Stimulated activated CD4-positive, alpha-beta T cell treated with anti-CD3 and anti-CD28 coated beads, Interleukin-15, amount 100 ng/mL, for 48 hours (primary cell): ENCODE measurements around the gene PHACTR1.

ENCODE experiments used
- DNase-seq, 2 donors: peaks; one replicate each; pipeline ENCODE4 v3.0.0-alpha.2; 2020; ENCODE audit warnings: low read depth in 2 of 2

PHACTR1 gene

GRCh38 chr6:12951415-12951814, 234.8 kb downstream of the PHACTR1 start:
- no peak for DNase-seq

DNA sequence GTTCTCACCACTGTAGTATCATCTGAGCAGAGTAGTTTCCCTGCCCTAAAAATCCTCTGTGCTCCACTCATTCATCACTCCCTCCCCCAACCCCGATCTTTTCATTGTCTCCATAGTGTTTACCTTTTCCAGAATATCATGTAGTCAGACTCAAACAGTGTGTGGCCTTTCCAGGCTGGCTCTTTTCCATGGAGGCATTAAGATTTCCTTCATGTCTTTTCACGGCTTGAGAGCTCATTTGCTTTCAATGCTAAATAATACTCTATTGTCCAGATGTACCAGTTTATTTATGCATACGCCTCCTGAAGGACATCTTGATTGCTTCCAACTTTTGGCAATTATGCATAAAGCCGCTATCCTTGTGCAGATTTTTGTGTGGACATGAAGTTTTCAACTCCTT, 235.8 kb downstream of the PHACTR1 start:
- DNase-seq = no peak

DNA sequence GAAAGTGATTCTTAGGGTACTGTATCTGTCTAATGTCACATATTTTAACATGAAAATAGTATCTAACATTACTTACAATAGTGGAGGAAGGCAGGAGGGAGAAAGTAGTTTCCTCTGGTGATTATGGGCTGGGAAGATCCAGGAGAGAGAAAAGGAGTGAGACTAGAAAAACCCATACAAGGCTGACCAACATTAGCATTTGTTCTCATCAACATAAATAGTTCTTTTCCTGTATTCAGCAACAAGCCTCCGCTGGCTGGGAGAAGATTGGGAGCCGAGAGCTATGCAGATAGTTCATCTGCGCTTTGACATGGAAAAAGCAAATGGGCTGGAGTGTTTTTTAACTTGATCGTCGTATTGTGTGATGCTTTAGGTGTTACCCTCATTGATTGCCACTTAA, 239.4 kb downstream of the PHACTR1 start:
- no peak for DNase-seq

DNA sequence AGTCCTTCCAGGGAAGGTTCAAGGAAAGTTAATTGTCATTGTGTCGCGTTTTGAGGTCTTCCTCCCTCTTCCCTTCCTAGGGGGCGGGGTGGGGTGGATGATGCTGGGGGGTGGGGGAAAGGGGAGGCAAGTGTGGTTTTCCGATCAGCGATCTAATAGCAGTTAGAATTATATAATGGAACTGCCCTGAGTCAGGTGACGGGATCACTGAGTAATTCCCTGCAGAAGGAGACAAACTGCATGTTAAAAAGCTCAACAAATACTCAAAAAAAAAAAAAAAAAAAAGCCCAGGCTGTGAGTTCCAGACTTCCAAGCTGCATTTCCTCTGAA, 240.4 kb downstream of the PHACTR1 start:
- no peak for DNase-seq

- DNase-seq = no peak
These were observed 240.9 kb downstream of the PHACTR1 start for GRCh38 chr6:12957321-12958051.

- DNase-seq = no peak
These were observed 241.6 kb downstream of the PHACTR1 start for GRCh38 chr6:12958052-12958706.

GRCh38 chr6:12961761-12962160, 245.2 kb downstream of the PHACTR1 start:
- no peak for DNase-seq

GRCh38 chr6:12962529-12962928, 246.0 kb downstream of the PHACTR1 start:
- DNase-seq = no peak

DNA sequence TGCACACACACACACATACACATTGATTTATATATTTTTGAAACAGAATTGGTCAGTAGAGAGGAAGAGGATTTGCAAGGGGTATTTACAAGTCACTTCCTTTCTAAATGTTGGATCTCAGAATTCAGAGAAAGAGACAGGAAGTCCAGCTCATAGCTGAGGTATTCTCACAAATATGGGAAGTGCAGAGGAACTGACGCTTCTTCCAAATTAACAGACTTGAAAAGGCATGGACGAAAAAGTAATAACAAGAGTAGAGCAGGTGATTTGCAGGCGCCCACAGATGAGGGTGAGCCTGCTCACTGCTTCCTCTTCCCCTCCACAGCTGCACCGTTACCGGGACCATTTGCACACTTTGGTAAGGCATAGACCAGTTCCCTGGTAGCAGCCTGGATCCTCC, 246.4 kb downstream of the PHACTR1 start:
- DNase-seq = no peak

GRCh38 chr6:12963567-12963966, 247.0 kb downstream of the PHACTR1 start:
- no peak for DNase-seq

DNA sequence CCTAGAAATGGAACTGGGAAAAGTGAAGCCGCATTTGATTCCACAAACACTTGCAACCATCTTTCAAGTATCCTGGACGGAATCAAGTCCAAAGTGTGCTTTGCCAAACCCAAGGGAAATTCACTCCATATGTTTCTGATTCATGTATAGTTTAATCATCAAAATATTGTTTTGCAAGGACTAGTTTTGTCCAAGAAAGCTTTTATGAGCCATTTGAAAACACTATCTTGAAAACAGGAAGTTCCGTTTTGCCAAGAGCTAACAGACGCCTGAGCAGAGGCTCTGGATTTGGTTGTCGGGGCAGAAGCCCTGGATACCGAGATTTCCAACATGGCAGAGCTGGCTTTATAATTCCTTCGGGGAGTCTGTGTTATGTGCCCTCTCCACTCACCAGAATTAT, 251.1 kb downstream of the PHACTR1 start:
- DNase-seq = no peak

GRCh38 chr6:12968290-12968689, 251.7 kb downstream of the PHACTR1 start:
- no peak for DNase-seq

DNA sequence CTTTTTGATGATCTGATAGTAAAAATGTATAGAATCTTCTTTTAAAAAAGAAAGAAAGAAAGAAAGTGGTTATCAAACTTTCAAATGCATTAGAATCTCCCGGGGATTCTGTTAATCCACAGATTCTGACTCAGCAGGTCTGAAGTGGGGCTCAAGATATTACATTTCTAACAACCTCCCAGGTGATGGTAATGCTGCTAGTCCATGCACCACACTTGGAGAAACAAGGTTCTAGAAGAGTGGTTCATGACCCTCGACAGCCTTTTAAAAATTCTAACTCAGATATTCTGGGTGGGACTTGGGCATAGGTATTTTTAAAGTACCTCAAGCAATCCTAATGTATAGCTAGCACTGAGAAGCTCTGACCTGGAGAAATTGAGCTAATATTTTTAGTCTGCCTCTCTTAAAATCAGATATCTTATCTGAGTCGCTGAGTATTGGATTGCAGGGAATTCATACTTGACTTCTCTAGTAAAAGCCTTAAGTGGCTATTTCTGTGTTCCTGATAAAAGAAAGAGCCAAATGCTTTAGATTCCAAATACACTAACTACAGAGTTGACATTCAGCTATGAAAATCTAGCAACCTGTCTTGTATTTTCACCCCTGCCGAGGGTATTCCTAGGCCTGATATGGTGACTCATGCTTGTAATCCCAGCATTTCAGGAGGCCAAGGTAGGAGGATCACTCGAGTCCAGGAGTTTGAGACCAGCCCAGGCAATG, 252.4 kb downstream of the PHACTR1 start:
- DNase-seq = no peak

DNA sequence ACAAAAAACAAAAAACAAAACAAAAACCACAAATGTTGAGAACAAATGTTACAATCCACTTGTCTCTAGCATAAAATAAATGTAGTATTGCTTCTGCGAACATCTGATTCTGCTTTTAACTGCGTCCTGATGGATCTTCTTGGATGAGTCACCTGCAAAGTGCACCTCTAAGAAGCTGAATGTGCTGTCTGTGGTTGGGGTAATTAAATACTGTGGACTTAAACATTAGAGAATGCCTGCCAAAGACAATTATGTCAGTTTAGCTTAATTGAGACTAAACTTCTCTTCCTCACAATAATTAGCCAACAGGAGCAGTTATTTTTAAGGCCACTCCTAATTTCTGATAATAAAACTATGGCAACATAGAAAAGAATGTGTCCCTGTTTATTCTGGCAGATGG, 253.4 kb downstream of the PHACTR1 start:
- no peak for DNase-seq

DNA sequence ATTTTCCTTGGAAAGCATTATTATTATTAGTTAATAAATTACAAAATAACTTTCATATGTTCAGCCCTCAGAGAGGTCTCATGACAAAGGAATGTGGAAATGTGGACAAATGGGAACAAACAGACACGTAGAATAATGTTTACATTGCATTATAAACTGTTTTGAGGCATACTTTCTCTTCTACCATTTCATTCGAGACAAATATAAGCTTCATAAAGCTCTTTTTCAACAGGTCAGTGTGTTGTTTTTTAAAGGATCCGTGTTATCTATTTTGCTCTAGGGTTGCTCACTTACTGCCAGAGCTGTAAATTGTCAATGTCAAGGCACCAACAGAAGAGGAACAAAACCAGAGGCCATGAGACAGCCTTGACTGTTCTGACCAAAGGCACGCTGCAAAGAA, 256.8 kb downstream of the PHACTR1 start:
- DNase-seq = no peak

GRCh38 chr6:12974551-12974950, 258.0 kb downstream of the PHACTR1 start:
- no peak for DNase-seq

DNA sequence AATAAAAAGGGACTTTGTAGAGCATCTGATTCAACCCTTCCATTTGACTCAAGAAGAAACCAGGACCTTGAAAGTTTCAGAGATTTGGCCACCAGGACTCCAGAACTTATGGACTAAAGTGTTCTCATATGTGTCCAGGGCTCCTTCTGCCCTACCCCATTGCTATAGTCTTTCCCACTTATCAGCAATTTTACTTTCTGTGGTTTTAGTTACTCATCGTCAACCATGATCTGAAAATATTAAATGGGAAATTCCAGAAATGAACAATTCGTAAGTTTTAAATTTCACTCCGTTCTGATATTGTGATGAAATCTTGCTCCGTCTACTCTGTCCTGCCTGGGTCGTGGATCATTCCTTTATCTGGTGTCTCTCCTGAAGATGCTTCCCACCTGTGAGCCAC, 259.8 kb downstream of the PHACTR1 start:
- no peak for DNase-seq

DNA sequence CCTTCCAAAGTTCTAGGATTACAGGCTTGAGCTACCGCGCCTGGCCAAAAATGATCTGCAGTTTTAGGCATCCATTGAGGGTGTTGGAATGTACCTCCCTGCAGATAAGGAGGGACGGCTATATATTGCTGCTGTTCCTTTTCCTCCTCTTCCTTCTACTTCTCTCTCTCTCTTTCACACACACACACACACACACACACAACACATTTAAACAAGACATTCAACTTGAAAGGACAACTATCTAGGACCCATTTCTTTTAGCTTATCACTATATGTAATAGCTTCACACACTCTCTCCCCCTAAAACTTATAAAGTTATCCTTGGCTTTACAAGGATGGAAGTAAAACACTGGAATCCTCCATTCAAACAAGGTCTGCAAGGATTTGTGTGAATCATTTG, 260.6 kb downstream of the PHACTR1 start:
- DNase-seq = no peak

- no peak for DNase-seq
These were observed 261.2 kb downstream of the PHACTR1 start for GRCh38 chr6:12977806-12978205.

DNA sequence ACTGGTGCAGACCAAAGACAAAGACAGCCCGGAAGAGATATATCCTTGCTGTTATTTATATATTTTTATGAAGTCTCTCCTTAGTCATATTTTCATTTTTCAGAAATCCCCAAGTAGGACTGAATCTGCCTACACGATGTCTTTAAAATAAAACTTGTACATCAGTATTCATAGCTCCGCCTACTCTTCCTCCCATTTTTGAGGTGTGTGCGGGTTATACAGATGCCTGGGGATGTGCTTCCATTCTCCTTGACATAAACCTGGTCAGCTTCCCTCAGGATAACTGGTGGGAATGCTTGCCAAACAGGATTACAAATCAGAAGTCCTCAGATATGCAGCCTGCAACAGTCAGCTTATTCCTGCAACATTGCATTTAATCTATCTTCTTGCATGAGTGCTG, 264.2 kb downstream of the PHACTR1 start:
- no peak for DNase-seq

DNA sequence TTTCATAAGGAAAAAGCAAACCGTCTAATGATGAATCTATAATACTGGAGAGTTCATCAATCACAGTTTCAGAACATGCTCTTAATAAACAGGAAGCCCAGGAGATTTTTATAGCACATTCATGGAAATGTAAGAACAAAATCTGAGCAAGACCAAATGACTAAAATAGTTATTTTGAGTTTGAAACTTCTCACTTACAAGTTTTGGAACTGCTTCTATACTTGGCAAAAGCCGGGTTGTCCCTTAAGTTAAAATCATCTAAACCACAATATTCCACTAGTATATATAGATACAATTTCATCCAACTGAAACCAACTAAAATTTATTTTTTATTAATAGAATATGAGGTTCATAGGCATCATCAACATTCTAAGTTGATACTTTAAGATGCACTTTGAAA, 268.2 kb downstream of the PHACTR1 start:
- DNase-seq = no peak

DNA sequence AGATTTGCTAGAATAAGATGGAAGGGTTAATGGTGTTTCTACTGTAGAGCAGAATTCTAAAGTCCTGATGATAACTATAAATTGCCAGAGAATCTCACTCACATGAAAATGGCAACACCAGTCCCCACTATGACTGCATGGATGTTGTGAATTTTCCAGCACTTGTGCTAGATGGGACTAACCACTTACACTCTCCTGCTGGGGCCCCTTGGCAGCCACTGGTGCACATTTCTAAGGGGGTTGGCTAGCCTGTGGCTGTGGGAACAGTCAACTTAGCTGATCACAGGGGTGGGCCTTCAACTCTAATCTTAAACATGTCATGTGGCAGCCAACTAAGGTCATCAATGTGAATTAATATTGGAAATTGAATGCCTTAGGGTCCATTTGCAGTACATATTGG, 271.2 kb downstream of the PHACTR1 start:
- DNase-seq = no peak

- no peak for DNase-seq
These were observed 273.6 kb downstream of the PHACTR1 start for GRCh38 chr6:12990162-12990561.
